Measurements from ENCODE around the gene COL4A3. TPM values are rescaled to one million over a fixed set of nuclear protein-coding genes. Genes with fewer than 3 reads are reported as not detected.

The COL4A3 gene
- total RNA-seq, 1 experiment from 2014 or later: 17.6 TPM

GRCh38 chr2:227256605-227257004 is 92.2 kb downstream of the COL4A3 start:
- no TSS peak for BruUV-seq (replicated peaks)
- H3K36me3 Mint-ChIP-seq (ENCODE audit: insufficient read depth, unreplicated experiment): no peaks in the 10 kb centered on the region
- no peak overlapping the region for H3K27ac Mint-ChIP-seq (ENCODE audit: unreplicated experiment)
- H3K4me1 Mint-ChIP-seq (ENCODE audit: low read depth, unreplicated experiment): no peaks in the 10 kb centered on the region
- H3K27me3 Mint-ChIP-seq (ENCODE audit: unreplicated experiment): no peaks in the 10 kb centered on the region
- CTCF ChIA-PET: no interaction called here
- TF ChIP-seq, protein P1, sequence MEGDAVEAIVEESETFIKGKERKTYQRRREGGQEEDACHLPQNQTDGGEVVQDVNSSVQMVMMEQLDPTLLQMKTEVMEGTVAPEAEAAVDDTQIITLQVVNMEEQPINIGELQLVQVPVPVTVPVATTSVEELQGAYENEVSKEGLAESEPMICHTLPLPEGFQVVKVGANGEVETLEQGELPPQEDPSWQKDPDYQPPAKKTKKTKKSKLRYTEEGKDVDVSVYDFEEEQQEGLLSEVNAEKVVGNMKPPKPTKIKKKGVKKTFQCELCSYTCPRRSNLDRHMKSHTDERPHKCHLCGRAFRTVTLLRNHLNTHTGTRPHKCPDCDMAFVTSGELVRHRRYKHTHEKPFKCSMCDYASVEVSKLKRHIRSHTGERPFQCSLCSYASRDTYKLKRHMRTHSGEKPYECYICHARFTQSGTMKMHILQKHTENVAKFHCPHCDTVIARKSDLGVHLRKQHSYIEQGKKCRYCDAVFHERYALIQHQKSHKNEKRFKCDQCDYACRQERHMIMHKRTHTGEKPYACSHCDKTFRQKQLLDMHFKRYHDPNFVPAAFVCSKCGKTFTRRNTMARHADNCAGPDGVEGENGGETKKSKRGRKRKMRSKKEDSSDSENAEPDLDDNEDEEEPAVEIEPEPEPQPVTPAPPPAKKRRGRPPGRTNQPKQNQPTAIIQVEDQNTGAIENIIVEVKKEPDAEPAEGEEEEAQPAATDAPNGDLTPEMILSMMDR (IDR thresholded peaks at IDR 0.05; ENCODE audit: unreplicated experiment): no peak
- DNase-seq: no peak
- intact Hi-C loops (cut with micrococcal nuclease; ENCODE audit: unreplicated experiment): no loop called here
- no peaks in the 10 kb centered on the region for H3K9me3 Mint-ChIP-seq (ENCODE audit: low read depth, unreplicated experiment)
- H3K4me3 Mint-ChIP-seq (ENCODE audit: low read depth, unreplicated experiment): no peak overlapping the region

DNA sequence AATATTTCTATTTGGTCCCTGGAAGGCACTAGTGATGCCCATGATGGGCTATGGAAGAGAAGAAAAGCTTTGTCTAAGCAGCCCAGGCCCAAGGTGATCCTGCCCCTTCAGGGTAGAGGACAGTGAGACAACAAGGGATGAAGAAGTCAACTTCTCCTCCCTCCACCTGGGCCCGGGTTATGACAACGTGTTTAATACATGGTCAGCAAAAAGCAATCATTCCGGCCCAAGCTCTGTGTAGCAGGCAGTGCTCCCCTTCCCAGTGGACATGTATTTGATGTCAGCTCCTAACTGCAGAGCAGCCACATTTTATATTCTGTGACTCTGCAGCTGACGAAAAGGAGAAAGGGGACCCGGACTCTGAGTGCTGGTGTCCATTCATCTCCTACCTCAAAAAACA is 93.4 kb downstream of the COL4A3 start:
- H3K27ac Mint-ChIP-seq (ENCODE audit: unreplicated experiment): no peak overlapping the region
- no peaks in the 10 kb centered on the region for H3K27me3 Mint-ChIP-seq (ENCODE audit: unreplicated experiment)
- no peaks in the 10 kb centered on the region for H3K36me3 Mint-ChIP-seq (ENCODE audit: insufficient read depth, unreplicated experiment)
- no peaks in the 10 kb centered on the region for H3K9me3 Mint-ChIP-seq (ENCODE audit: low read depth, unreplicated experiment)
- intact Hi-C loops (cut with micrococcal nuclease; ENCODE audit: unreplicated experiment): no loop called here
- H3K4me1 Mint-ChIP-seq (ENCODE audit: low read depth, unreplicated experiment): no peaks in the 10 kb centered on the region
- H3K4me3 Mint-ChIP-seq (ENCODE audit: low read depth, unreplicated experiment): no peak overlapping the region
- CTCF ChIA-PET: no interaction called here
- DNase-seq: no peak
- TF ChIP-seq, protein P1 (IDR thresholded peaks at IDR 0.05; ENCODE audit: unreplicated experiment): no peak
- BruUV-seq (replicated peaks): no TSS peak

GRCh38 chr2:227260041-227260440 is 95.6 kb downstream of the COL4A3 start:
- no TSS peak for BruUV-seq (replicated peaks)
- CTCF ChIA-PET: no interaction called here

GRCh38 chr2:227267410-227268115 is 103.1 kb downstream of the COL4A3 start:
- TF ChIP-seq, protein P1 (IDR thresholded peaks at IDR 0.05; ENCODE audit: unreplicated experiment): no peak
- no TSS peak for BruUV-seq (replicated peaks)
- Mint-ChIP-seq H3K36me3 (ENCODE audit: insufficient read depth, unreplicated experiment) (no peaks in the 10 kb centered on the region), H3K4me1 (ENCODE audit: low read depth, unreplicated experiment) (no peaks in the 10 kb centered on the region), H3K27ac (ENCODE audit: unreplicated experiment) (no peak overlapping the region), H3K4me3 (ENCODE audit: low read depth, unreplicated experiment) (no peak overlapping the region), H3K9me3 (ENCODE audit: low read depth, unreplicated experiment) (no peaks in the 10 kb centered on the region), H3K27me3 (ENCODE audit: unreplicated experiment) (no peaks in the 10 kb centered on the region)
- no peak for DNase-seq
- intact Hi-C loops (cut with micrococcal nuclease; ENCODE audit: unreplicated experiment): no loop called here
- CTCF ChIA-PET: no interaction called here

More at GRCh38 chr2:227260041-227260440, 95.6 kb downstream of the COL4A3 start:
- H3K27ac Mint-ChIP-seq (ENCODE audit: unreplicated experiment): no peak overlapping the region
- intact Hi-C loops (cut with micrococcal nuclease; ENCODE audit: unreplicated experiment): no loop called here
- H3K27me3 Mint-ChIP-seq (ENCODE audit: unreplicated experiment): no peaks in the 10 kb centered on the region
- TF ChIP-seq, protein P1 (IDR thresholded peaks at IDR 0.05; ENCODE audit: unreplicated experiment): no peak
- no peaks in the 10 kb centered on the region for H3K4me1 Mint-ChIP-seq (ENCODE audit: low read depth, unreplicated experiment)
- no peaks in the 10 kb centered on the region for H3K9me3 Mint-ChIP-seq (ENCODE audit: low read depth, unreplicated experiment)
- no peak for DNase-seq
- no peak overlapping the region for H3K4me3 Mint-ChIP-seq (ENCODE audit: low read depth, unreplicated experiment)
- H3K36me3 Mint-ChIP-seq (ENCODE audit: insufficient read depth, unreplicated experiment): no peaks in the 10 kb centered on the region
